LNCaP clone FGC (cell line): ENCODE data around the gene APRT.

Source experiments
- DNase-seq: peaks from one replicate; pipeline ENCODE4 v3.0.0-alpha.2; 2011; ENCODE audit warnings: low read depth
- H3K4me3 ChIP-seq: 2 replicates; pipeline ENCODE4 v1.5.1; 2011; ENCODE audit warnings: mild to moderate bottlenecking, low read depth, low read length, control low read depth
- TF ChIP-seq, protein P1 (sequence below): IDR thresholded peaks from 2 replicates; pipeline ENCODE4 v1.5.1; 2012; ENCODE audit warnings: mild to moderate bottlenecking; ENCODE audit not compliant: control insufficient read depth, insufficient read depth; ENCODE audit errors: extremely low read depth

The APRT gene

DNA sequence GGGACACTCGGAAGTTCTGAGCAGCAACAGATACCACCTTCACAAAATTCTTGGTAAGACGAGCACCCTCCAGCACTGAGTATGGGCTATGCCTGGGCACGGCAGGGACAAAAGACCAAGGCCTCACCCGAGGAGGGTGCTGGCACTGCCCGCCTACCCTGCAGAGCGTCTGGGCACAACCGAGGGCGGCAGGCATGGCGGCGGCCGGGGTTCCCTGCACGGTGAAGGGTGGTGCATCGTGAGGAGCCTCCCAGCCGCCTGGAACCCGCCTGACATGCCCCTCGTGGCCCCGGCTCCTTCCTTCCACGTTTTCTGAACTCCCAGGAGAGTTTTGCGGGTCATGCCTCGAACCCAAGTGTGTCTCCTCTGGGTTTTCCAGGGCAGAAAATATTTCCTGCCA lies 26.1 kb upstream of the APRT start:
- TF ChIP-seq, protein P1, sequence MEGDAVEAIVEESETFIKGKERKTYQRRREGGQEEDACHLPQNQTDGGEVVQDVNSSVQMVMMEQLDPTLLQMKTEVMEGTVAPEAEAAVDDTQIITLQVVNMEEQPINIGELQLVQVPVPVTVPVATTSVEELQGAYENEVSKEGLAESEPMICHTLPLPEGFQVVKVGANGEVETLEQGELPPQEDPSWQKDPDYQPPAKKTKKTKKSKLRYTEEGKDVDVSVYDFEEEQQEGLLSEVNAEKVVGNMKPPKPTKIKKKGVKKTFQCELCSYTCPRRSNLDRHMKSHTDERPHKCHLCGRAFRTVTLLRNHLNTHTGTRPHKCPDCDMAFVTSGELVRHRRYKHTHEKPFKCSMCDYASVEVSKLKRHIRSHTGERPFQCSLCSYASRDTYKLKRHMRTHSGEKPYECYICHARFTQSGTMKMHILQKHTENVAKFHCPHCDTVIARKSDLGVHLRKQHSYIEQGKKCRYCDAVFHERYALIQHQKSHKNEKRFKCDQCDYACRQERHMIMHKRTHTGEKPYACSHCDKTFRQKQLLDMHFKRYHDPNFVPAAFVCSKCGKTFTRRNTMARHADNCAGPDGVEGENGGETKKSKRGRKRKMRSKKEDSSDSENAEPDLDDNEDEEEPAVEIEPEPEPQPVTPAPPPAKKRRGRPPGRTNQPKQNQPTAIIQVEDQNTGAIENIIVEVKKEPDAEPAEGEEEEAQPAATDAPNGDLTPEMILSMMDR, result no peak
- H3K4me3 ChIP-seq, result no peak overlapping the region
- no peak for DNase-seq

DNA sequence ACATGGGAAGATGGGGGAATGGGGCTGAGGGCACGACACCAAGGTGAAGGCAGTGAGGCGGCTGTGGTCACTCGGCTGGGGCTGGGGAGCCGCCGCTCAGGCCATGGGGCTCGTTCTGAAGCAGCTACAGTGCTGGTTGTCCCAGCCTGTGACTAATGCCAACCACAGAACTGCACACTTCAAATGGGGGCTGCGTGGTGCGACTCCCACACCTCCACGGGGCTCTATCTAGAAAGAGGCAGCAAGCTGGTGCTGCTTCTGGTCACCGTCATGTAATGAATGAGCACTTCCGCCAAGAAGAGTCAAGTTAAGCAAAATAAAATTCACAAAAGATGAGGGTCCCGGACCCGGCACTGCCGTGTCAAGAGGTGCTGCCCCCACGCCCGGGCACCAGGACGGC lies 25.1 kb upstream of the APRT start:
- no peak for DNase-seq
- TF ChIP-seq, protein P1, result no peak
- no peak overlapping the region for H3K4me3 ChIP-seq

DNA sequence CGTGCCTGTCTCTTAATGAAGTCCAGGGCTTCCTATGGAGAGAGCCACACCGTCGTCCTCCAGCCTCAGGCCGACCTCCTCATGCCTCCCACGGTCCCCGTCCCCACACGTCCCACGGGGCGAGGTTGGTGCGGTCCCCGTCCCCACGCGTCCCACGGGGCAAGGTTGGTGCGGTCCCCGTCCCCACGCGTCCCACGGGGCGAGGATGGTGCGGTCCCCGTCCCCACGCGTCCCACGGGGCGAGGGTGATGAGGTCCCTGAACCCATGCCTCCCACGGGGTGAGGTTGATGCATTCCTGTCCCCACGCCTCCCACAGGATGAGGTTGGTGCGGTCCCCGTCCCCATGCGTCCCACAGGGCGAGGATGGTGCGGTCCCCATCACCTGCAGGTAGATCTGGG lies 24.1 kb upstream of the APRT start:
- TF ChIP-seq, protein P1, result no peak
- H3K4me3 ChIP-seq, result no peak overlapping the region

DNA sequence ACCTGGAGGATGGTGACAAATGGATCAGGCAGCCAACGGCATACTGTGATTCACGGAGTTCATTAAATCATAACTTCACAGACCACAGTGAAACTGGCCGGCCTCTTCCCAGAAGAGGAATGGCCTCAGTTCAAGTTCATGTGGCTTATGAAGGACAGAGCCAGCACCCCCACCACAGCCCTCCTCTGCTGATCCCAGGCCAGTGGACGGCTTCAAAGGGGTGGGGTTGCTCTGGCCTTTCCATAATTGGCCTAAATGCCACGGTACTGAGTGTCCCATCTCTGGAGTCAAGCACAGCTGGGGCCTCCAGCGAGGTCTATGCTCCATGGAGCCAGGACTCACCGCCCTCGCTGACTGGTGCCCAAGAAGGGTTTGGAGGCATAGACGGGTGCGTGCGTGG lies 23.7 kb upstream of the APRT start:
- TF ChIP-seq, protein P1, result no peak
- no peak overlapping the region for H3K4me3 ChIP-seq
- DNase-seq, result no peak

More for the DNA sequence above, 24.1 kb upstream of the APRT start:
- no peak for DNase-seq

DNA sequence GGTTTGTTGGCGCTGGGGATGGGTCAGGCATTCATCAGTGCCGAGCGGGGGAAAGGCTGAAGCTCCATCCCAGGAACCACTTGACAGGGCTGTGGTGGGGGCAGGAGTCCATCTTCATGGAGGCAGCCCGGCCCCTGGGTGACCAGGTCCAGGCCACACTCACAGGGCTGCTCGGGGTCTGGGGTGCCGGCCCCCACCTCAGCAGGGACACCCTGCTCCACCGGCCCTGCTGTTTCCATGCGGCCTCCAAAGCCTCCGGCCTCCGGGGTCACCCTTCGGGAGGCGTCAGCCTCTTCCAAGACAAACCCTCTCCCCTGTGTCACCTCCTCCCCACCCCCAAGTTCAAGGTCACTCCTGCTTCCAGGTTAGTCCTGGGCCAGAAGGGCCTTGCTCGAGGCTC lies 22.9 kb upstream of the APRT start:
- no peak for DNase-seq
- TF ChIP-seq, protein P1, result no peak
- H3K4me3 ChIP-seq, result no peak overlapping the region

DNA sequence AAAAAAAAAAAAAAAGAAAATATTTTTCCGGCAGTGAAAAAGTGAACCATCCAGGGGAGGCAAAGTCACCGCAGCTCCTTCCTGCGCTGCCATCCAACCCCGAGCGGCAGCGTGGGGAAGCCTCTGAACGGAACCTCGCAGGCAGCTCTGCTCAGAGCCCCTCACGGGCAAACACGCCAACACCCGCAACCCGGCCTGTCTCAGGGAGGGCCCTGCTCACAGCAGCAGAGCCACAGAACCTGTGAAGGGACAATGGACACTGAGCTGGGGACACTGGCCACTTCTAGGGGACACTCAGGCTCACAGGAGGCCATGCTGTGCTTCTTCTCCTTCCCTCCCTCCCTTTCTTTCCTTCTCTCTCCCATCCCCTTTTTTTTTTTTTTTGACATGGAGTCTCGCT lies 21.4 kb upstream of the APRT start:
- DNase-seq, result no peak
- no peak overlapping the region for H3K4me3 ChIP-seq
- TF ChIP-seq, protein P1, result no peak

DNA sequence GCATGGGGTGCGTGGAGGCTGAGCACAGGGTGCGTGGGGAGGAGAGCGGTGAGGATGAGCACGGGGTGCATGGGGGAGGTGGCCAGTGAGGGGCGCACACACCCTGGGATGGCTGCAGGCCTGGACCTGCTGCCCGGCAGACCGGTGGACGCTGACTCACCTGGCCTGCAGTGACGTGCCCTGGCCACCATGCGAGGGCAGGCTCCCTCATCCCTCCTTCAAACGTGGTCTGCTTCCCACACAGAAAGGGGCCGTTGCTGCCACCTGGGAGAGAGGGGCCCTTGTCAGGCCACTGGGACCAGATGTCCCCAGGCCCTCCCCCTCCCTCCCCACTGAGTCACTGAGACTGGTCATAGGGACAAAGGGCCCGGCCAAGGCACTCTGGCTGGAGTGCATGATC lies 20.1 kb upstream of the APRT start:
- no peak overlapping the region for H3K4me3 ChIP-seq
- TF ChIP-seq, protein P1, result no peak
- DNase-seq, result no peak
